Loucy (cell line): ENCODE data around the gene IRF2.
"Not testable (repeated sequence)": the region's sequence is repeated elsewhere in the genome, so short reads cannot be mapped to it uniquely, and the experiment has no call there.

ENCODE experiments used
- H2AFZ ChIP-seq: fragments of 200-600 bp; sonication (generic); 2 replicates; pipeline ENCODE4 v1.6.0; 2016; ENCODE audit warnings: antibody characterized with exemption, mild to moderate bottlenecking, low read length, moderate library complexity
- H3F3A ChIP-seq: fragments of 200-600 bp; 2 replicates; pipeline ENCODE4 v1.6.0; 2016; ENCODE audit warnings: antibody characterized with exemption, low read depth, mild to moderate bottlenecking
- H3K27me3 ChIP-seq: fragments of 200-600 bp; sonication (generic); 2 replicates; pipeline ENCODE4 v1.6.1; 2014; ENCODE audit warnings: low read length, mild to moderate bottlenecking; ENCODE audit not compliant: insufficient read depth, poor library complexity, severe bottlenecking
- H3K36me3 ChIP-seq: fragments of 200-600 bp; sonication (generic); 2 replicates; pipeline ENCODE4 v1.6.1; 2016; ENCODE audit warnings: low read length; ENCODE audit not compliant: insufficient read depth
- H3K4me1 ChIP-seq: fragments of 200-600 bp; sonication (generic); 2 replicates; pipeline ENCODE4 v1.5.1; 2014; ENCODE audit warnings: low read length, mild to moderate bottlenecking; ENCODE audit not compliant: insufficient read depth, poor library complexity, severe bottlenecking
- H3K4me2 ChIP-seq: fragments of 200-600 bp; sonication (generic); 2 replicates; pipeline ENCODE4 v1.6.0; 2014; ENCODE audit warnings: antibody characterized with exemption, low read length, low read depth, mild to moderate bottlenecking; ENCODE audit not compliant: poor library complexity, severe bottlenecking
- H3K4me3 ChIP-seq: fragments of 200-600 bp; sonication (generic); 2 replicates; pipeline ENCODE4 v1.5.1; 2014; ENCODE audit warnings: low read length, mild to moderate bottlenecking, mixed read lengths; ENCODE audit not compliant: poor library complexity, severe bottlenecking
- H3K79me2 ChIP-seq: fragments of 200-600 bp; sonication (generic); 2 replicates; pipeline ENCODE4 v1.6.1; 2014; ENCODE audit warnings: low read length; ENCODE audit not compliant: insufficient read depth
- H3K9ac ChIP-seq: fragments of 200-600 bp; sonication (generic); 2 replicates; pipeline ENCODE4 v1.6.0; 2014; ENCODE audit warnings: mild to moderate bottlenecking, low read depth, low read length, moderate library complexity; ENCODE audit not compliant: poor library complexity, severe bottlenecking
- H3K9me2 ChIP-seq: fragments of 200-600 bp; sonication (generic); replicated peaks from 2 replicates; pipeline ENCODE4 v1.6.1; 2016; ENCODE audit warnings: low read depth, low read length, mixed read lengths
- H3K9me3 ChIP-seq: fragments of 200-600 bp; sonication (generic); 2 replicates; pipeline ENCODE4 v1.6.1; 2014; ENCODE audit warnings: mild to moderate bottlenecking, antibody characterized with exemption, low read length, low read depth; ENCODE audit not compliant: insufficient read depth
- H4K20me1 ChIP-seq: fragments of 200-600 bp; sonication (generic); 2 replicates; pipeline ENCODE4 v1.6.0; 2014; ENCODE audit warnings: antibody characterized with exemption, low read length, mild to moderate bottlenecking; ENCODE audit not compliant: insufficient read depth, poor library complexity, severe bottlenecking
- EZH2phosphoT487 ChIP-seq: fragments of 200-600 bp; IDR thresholded peaks from 2 replicates; pipeline ENCODE4 v1.6.1; 2018; ENCODE audit warnings: antibody characterized with exemption, mild to moderate bottlenecking, moderate library complexity, borderline replicate concordance
- TF ChIP-seq, protein P1 (sequence below): fragments of 200-600 bp; sonication (generic); conservative IDR thresholded peaks from 2 replicates; pipeline ENCODE4 v1.5.1; 2014; ENCODE audit warnings: mild to moderate bottlenecking, antibody characterized with exemption, low read length

Gene IRF2

DNA sequence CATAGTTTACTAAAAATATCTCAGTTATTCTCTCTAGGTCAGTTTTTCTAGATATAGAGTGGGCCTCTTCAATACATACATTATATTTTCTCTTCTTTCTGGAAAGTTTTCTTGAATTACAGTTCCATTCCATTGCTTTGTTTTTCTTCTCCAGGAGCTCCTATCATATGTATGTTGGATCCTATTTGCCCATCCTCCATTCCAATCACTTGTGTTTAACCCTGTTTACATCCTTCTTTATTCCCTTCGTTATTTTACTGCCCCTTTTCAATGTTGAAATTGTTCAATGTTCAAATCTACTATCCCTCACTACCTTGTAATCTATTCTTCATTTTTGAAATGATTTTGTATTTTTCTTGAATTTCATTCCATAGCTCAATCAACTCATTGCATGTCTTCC, 97.4 kb downstream of the IRF2 start:
- no peak for TF ChIP-seq EZH2phosphoT487
- TF ChIP-seq, protein P1, sequence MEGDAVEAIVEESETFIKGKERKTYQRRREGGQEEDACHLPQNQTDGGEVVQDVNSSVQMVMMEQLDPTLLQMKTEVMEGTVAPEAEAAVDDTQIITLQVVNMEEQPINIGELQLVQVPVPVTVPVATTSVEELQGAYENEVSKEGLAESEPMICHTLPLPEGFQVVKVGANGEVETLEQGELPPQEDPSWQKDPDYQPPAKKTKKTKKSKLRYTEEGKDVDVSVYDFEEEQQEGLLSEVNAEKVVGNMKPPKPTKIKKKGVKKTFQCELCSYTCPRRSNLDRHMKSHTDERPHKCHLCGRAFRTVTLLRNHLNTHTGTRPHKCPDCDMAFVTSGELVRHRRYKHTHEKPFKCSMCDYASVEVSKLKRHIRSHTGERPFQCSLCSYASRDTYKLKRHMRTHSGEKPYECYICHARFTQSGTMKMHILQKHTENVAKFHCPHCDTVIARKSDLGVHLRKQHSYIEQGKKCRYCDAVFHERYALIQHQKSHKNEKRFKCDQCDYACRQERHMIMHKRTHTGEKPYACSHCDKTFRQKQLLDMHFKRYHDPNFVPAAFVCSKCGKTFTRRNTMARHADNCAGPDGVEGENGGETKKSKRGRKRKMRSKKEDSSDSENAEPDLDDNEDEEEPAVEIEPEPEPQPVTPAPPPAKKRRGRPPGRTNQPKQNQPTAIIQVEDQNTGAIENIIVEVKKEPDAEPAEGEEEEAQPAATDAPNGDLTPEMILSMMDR: no peak
- H3F3A ChIP-seq: no peaks in the 10 kb centered on the region; the same call in 1 of the 2 replicates
- H2AFZ ChIP-seq: no peak overlapping the region
- no peaks in the 10 kb centered on the region for H3K27me3 ChIP-seq
- no peaks in the 10 kb centered on the region for H3K36me3 ChIP-seq
- no peak overlapping the region for H3K9ac ChIP-seq
- no peaks in the 10 kb centered on the region for H3K79me2 ChIP-seq
- H3K9me2 ChIP-seq: no peaks in the 10 kb centered on the region
- no peak overlapping the region for H3K4me2 ChIP-seq
- H3K9me3 ChIP-seq: no peaks in the 10 kb centered on the region
- H3K4me3 ChIP-seq: no peak overlapping the region
- peaks cover 25% of the 10 kb centered on the region for H3K4me1 ChIP-seq
- H4K20me1 ChIP-seq: no peaks in the 10 kb centered on the region

DNA sequence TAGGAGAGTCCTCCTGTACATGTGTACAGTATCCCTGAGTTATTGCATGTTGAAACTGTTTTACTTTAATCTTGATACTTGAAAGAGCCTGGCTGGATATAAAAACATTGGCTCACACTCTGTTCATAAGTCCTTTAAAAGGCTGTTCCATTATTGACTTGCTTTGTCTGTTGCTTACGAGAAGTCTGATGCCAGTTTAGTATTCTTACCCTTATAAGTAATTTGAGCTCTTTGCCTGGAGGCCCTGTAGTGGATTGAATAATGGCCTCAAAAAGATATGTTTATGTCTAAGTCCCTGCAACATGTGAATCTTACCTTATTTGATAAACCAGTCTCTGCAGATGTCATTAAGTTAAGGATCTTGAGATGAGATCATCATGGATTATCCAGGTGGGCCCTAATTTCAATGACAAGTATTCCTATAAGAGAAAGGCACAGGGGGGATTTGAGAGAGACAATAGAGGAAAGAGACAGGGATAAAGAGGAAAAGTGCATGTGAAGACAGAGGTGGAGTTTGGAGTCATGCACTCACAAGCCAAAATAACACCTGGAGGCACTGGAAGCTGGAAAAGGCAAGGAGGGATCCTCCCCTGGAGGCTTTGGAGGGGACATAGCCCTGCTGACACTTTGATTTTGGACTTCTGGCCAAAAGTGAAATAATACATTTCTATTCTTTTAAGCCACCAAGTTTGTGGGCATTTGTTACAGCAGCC, 98.1 kb downstream of the IRF2 start:
- H3K27me3 ChIP-seq: no peaks in the 10 kb centered on the region
- H3K9ac ChIP-seq: no peak overlapping the region
- H3K4me1 ChIP-seq: peaks cover 22% of the 10 kb centered on the region
- H3K4me3 ChIP-seq: no peak overlapping the region
- no peaks in the 10 kb centered on the region for H4K20me1 ChIP-seq
- H3K4me2 ChIP-seq: no peak overlapping the region
- H2AFZ ChIP-seq: 0 out of 2 replicates have a peak overlapping the region, but pooled peaks have one; percentile 18
- TF ChIP-seq, protein P1: no peak
- no peak for TF ChIP-seq EZH2phosphoT487
- H3F3A ChIP-seq: no peaks in the 10 kb centered on the region; the same call in 1 of the 2 replicates
- no peaks in the 10 kb centered on the region for H3K79me2 ChIP-seq
- H3K9me3 ChIP-seq: no peaks in the 10 kb centered on the region
- no peaks in the 10 kb centered on the region for H3K9me2 ChIP-seq
- no peaks in the 10 kb centered on the region for H3K36me3 ChIP-seq

DNA sequence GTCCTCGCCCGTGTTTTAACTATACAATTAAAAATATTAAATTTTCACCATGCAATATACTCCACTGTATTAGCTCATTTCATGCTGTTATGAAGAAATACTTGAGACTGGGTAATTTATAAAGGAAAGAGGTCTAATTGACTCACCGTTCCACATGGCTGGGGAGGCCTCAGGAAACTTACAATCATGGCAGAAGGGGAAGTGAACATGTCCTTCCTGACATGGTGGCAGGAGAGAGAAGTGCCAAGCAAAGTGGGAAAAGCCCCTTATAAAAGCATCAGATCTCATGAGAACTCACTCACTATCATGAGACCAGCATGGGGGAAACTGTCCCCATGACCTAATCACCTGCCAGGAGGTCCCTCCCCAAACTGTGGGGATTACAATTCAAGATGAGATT, 98.7 kb downstream of the IRF2 start:
- H3K4me2 ChIP-seq, H3K9me2 ChIP-seq, H3K4me3 ChIP-seq: not testable (repeated sequence)

DNA sequence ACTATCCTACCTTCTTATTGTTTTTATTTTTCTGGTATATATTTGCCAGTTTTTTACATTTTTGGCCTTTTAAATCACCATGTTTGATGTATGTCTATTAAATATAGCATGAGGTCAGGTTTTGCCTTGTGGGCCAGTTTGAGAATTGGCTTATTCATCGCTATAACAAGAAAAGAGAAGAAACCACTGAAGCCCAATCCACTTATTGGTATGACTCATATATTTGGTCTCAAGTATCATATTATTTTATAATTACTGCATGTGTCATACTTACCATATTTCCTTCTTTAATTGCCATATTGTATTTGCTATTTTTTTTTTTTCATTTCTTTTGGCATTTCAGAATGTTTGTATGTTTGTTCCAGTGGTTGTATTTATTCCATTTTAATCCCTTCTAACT, 99.3 kb downstream of the IRF2 start:
- Histone ChIP-seq H4K20me1 (no peaks in the 10 kb centered on the region), H3F3A (no peaks in the 10 kb centered on the region; the same call in 1 of the 2 replicates), H3K27me3 (no peaks in the 10 kb centered on the region), H3K36me3 (no peaks in the 10 kb centered on the region), H3K4me3 (no peak overlapping the region), H3K4me1 (peaks cover 34% of the 10 kb centered on the region), H2AFZ (no peak overlapping the region), H3K9me3 (no peaks in the 10 kb centered on the region), H3K4me2 (no peak overlapping the region), H3K9me2 (no peaks in the 10 kb centered on the region), H3K79me2 (no peaks in the 10 kb centered on the region), H3K9ac (no peak overlapping the region)
- TF ChIP-seq, protein P1: no peak
- no peak for TF ChIP-seq EZH2phosphoT487

More for the DNA sequence above, 98.7 kb downstream of the IRF2 start:
- peaks cover 29% of the 10 kb centered on the region for H3K4me1 ChIP-seq
- H3K79me2 ChIP-seq, H3K27me3 ChIP-seq, H3K9me3 ChIP-seq, H4K20me1 ChIP-seq, H3K36me3 ChIP-seq, H3F3A ChIP-seq, H3K9ac ChIP-seq, H2AFZ ChIP-seq: not testable (repeated sequence)
